Transverse colon (tissue), 4 donors: ENCODE measurements around the gene SCYGR1.

ENCODE experiments used
- CTCF ChIP-seq, 5 experiments: fragments of 200-600 bp in 3 of 5; fragments of 450-650 bp in 2 of 5; sonication (generic) in 3 of 5; IDR thresholded peaks; 1 replicate in 2 of 5; 2 replicates in 3 of 5; pipeline ENCODE4 v1.5.1; 2016 to 2017; ENCODE audit warnings: antibody characterized with exemption in 5 of 5, inconsistent platforms in 3 of 5, mild to moderate bottlenecking in 2 of 5, moderate library complexity in 1 of 5
- EP300 ChIP-seq: sonication (generic); formaldehyde crosslinking; IDR thresholded peaks from one replicate; pipeline ENCODE4 v1.6.1; 2017; ENCODE audit warnings: antibody characterized with exemption, low read depth
- POLR2A ChIP-seq: fragments of 450-650 bp; IDR thresholded peaks from one replicate; pipeline ENCODE4 v1.6.1; 2016; ENCODE audit warnings: antibody characterized with exemption, mild to moderate bottlenecking, moderate library complexity
- POLR2AphosphoS5 ChIP-seq, 3 donors: sonication (generic); formaldehyde crosslinking; IDR thresholded peaks; one replicate each; pipeline ENCODE4 v1.6.1; 2016; ENCODE audit warnings: antibody characterized with exemption in 3 of 3

GRCh38 chr2:227413371-227413770 is 25.6 kb upstream of the SCYGR1 start:
- no peak for TF ChIP-seq CTCF (IDR thresholded peaks at IDR 0.05)
- no peak for TF ChIP-seq POLR2AphosphoS5 (IDR thresholded peaks at IDR 0.05)
- no peak for TF ChIP-seq EP300
- TF ChIP-seq POLR2A, result peak; percentile 20
